ENCODE measurements around the gene UGT1A7.

UGT1A7 gene

DNA sequence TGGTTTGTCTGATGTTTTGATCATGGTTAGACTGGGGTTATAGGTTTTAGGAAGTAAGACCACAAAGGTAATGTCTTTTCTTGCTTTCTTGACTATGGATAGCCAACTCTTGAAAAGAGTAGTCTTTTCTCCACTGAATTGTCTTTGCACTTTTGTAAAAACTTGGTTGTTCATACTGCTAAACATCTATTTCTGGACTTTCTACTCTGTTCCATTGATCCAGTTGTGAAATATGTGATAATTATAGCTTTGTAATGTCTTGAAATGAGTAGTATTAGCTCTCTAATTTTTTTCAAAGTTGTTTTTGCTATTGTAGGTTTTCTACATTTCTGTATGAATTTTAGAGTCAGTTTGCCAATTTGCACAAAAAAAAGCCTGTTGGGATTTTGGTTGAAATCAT is 23.1 kb upstream of the UGT1A7 start:
- Histone ChIP-seq H3K18ac (ENCODE audit: low read length) (no peak overlapping the region), H3K27me3 (ENCODE audit: insufficient read depth, low read length, poor library complexity) (no peaks in the 10 kb centered on the region), H3K4me2 (ENCODE audit: low read length) (no peak overlapping the region), H3K36me3 (ENCODE audit: control insufficient read depth, insufficient read depth, low read length) (no peaks in the 10 kb centered on the region), H3K56ac (ENCODE audit: low read length) (no peak overlapping the region), H3K79me2 (ENCODE audit: control insufficient read depth, insufficient read depth, low read length) (no peaks in the 10 kb centered on the region), H4K5ac (ENCODE audit: low read length) (no peak overlapping the region), H3K23ac (ENCODE audit: low read length) (no peak overlapping the region), H2BK15ac (replicated peaks; ENCODE audit: low read depth) (no peak overlapping the region), H2BK5ac (ENCODE audit: low read length) (no peak overlapping the region), H4K8ac (ENCODE audit: low read depth, low read length) (no peak overlapping the region), H2BK120ac (ENCODE audit: low read depth, low read length) (no peak overlapping the region), H3K4ac (ENCODE audit: low read depth, low read length) (no peak overlapping the region), H2AK5ac (ENCODE audit: low read length) (no peak overlapping the region), H3K4me3 (ENCODE audit: low read length) (no peak overlapping the region), H3K27ac (ENCODE audit: low read depth, low read length) (no peak overlapping the region), H3K9ac (ENCODE audit: low read length) (no peak overlapping the region), H3K79me1 (ENCODE audit: low read length) (no peaks in the 10 kb centered on the region), H3K4me1 (ENCODE audit: control insufficient read depth, low read depth, low read length) (no peaks in the 10 kb centered on the region)
- no peak for DNase-seq

DNA sequence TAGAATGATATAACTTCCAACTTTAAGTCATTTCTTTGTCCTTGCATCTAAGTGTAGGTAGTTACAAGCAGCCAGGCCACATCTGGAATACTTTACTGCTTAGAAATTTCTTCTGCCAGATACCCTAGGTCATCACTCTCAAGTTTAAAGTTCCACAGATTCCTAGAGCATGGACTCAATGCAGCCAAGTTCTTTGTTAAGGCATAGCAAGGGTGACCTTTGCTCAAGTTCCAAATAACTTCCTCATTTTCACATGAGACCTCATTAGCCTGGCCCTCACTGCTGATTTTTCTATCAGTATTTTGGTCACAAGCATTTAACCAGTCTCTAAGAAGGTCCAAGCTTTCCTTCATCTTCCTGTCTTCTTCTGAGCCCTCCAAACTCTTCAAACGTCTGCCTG is 17.8 kb upstream of the UGT1A7 start:
- no peak overlapping the region for H3K4me3 ChIP-seq (ENCODE audit: low read length)
- H3K79me2 ChIP-seq (ENCODE audit: control insufficient read depth, insufficient read depth, low read length), result no peaks in the 10 kb centered on the region
- no peak for DNase-seq
- no peak overlapping the region for H3K56ac ChIP-seq (ENCODE audit: low read length)
- H3K4me1 ChIP-seq (ENCODE audit: control insufficient read depth, low read depth, low read length), result no peaks in the 10 kb centered on the region
- no peak overlapping the region for H2BK15ac ChIP-seq (replicated peaks; ENCODE audit: low read depth)
- H3K79me1 ChIP-seq (ENCODE audit: low read length), result no peaks in the 10 kb centered on the region
- no peak overlapping the region for H2AK5ac ChIP-seq (ENCODE audit: low read length)
- H3K27me3 ChIP-seq (ENCODE audit: insufficient read depth, low read length, poor library complexity), result no peaks in the 10 kb centered on the region
- H3K27ac ChIP-seq (ENCODE audit: low read depth, low read length), result no peak overlapping the region
- H3K4me2 ChIP-seq (ENCODE audit: low read length), result no peak overlapping the region
- no peak overlapping the region for H2BK120ac ChIP-seq (ENCODE audit: low read depth, low read length)
- H3K23ac ChIP-seq (ENCODE audit: low read length), result no peak overlapping the region
- no peak overlapping the region for H4K8ac ChIP-seq (ENCODE audit: low read depth, low read length)
- H3K9ac ChIP-seq (ENCODE audit: low read length), result no peak overlapping the region
- H4K5ac ChIP-seq (ENCODE audit: low read length), result no peak overlapping the region
- no CpG with 5 or more reads among the region's 1 CpG for WGBS (ENCODE audit: extremely low coverage, insufficient coverage, low lambda C conversion rate)
- no peak overlapping the region for H3K18ac ChIP-seq (ENCODE audit: low read length)
- H2BK5ac ChIP-seq (ENCODE audit: low read length), result no peak overlapping the region
- H3K4ac ChIP-seq (ENCODE audit: low read depth, low read length), result no peak overlapping the region
- no peaks in the 10 kb centered on the region for H3K36me3 ChIP-seq (ENCODE audit: control insufficient read depth, insufficient read depth, low read length)

DNA sequence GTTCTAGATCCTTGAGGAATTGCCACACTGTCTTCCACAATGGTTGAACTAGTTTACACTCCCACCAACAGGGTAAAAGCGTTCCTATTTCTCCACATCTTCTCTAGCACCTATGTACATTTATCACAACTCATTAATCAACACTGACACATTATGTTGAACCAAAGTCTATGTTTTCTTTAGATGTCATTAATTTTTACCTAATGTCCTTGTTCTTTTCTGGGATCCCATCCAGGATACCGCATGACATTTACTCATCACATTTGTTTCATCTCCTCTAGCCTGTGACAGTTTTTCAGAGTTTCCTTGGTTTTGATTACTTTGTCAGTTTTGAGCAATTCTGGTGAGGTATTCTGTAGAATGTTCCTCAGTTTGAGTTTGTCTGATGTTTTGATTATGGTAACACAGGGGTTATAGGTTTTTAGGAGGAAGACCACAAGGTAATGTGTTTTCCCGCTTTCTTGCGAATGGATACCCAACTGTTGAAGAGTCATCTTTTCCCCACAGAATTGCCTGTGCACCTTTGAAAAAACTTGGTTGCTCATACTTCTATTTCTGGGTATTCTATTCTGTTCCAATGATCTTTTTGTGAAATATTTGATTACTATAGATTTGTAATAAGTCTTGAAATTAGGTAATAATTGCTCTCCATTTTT is 13.0 kb upstream of the UGT1A7 start:
- H3K27me3 ChIP-seq (ENCODE audit: insufficient read depth, low read length, poor library complexity), result no peaks in the 10 kb centered on the region
- H2BK120ac ChIP-seq (ENCODE audit: low read depth, low read length), result no peak overlapping the region
- WGBS (ENCODE audit: extremely low coverage, insufficient coverage, low lambda C conversion rate), result no CpG with 5 or more reads among the region's 4 CpGs
- no peak overlapping the region for H3K9ac ChIP-seq (ENCODE audit: low read length)
- no peak overlapping the region for H3K56ac ChIP-seq (ENCODE audit: low read length)
- H2BK15ac ChIP-seq (replicated peaks; ENCODE audit: low read depth), result no peak overlapping the region
- H4K5ac ChIP-seq (ENCODE audit: low read length), result no peak overlapping the region
- no peaks in the 10 kb centered on the region for H3K4me1 ChIP-seq (ENCODE audit: control insufficient read depth, low read depth, low read length)
- H2BK5ac ChIP-seq (ENCODE audit: low read length), result no peak overlapping the region
- H3K79me2 ChIP-seq (ENCODE audit: control insufficient read depth, insufficient read depth, low read length), result no peaks in the 10 kb centered on the region
- no peak for DNase-seq
- no peak overlapping the region for H3K27ac ChIP-seq (ENCODE audit: low read depth, low read length)
- no peak overlapping the region for H3K18ac ChIP-seq (ENCODE audit: low read length)
- no peak overlapping the region for H3K4me2 ChIP-seq (ENCODE audit: low read length)
- no peaks in the 10 kb centered on the region for H3K36me3 ChIP-seq (ENCODE audit: control insufficient read depth, insufficient read depth, low read length)
- no peak overlapping the region for H3K4ac ChIP-seq (ENCODE audit: low read depth, low read length)
- no peak overlapping the region for H2AK5ac ChIP-seq (ENCODE audit: low read length)
- H4K8ac ChIP-seq (ENCODE audit: low read depth, low read length), result no peak overlapping the region
- H3K4me3 ChIP-seq (ENCODE audit: low read length), result no peak overlapping the region
- no peak overlapping the region for H3K23ac ChIP-seq (ENCODE audit: low read length)
- no peaks in the 10 kb centered on the region for H3K79me1 ChIP-seq (ENCODE audit: low read length)

DNA sequence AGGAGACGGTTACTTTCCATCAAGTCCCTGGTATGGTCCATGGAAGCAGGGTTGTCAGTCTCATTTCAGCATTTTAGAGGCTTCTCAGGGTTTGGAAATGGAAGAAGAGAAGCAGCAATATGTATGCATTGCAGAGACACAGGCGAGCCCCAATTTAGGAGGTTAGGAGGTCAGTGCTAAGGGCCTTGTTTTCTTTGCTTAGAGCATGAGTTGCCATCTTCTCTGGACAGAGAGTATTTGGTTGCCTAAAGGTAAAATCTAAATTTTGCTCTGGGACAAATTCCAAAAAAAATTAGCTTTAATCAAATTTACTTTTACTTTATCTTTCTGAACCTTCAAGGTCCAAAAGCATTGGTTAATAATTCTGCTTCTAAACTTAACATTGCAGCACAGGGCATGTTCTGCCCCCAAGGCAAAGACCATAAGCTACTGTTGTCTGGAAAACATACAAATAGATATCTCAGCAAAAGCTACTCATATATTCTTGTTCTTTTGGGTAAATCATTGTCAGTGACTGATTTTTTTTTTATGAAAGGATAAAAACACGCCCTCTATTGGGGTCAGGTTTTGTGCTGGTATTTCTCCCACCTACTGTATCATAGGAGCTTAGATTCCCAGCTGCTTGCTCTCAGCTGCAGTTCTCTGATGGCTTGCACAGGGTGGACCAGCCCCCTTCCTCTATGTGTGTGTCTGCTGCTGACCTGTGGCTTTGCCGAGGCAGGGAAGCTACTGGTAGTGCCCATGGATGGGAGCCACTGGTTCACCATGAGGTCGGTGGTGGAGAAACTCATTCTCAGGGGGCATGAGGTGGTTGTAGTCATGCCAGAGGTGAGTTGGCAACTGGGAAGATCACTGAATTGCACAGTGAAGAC is 10.2 kb upstream of the UGT1A7 start, which contains the start of gene UGT1A9:
UGT1A9 (plus strand) TSS at position 609 of the 872 bp plus-strand sequence; CDS start at position 646, 37 bp downstream.
- no CpG with 5 or more reads among the region's 5 CpGs for WGBS (ENCODE audit: extremely low coverage, insufficient coverage, low lambda C conversion rate)
- Histone ChIP-seq H3K56ac (ENCODE audit: low read length) (no peak within 1 kb of the TSS), H3K9ac (ENCODE audit: low read length) (no peak within 1 kb of the TSS), H3K4me1 (ENCODE audit: control insufficient read depth, low read depth, low read length) (no peaks in the 10 kb centered on the region), H2AK5ac (ENCODE audit: low read length) (no peak within 1 kb of the TSS), H3K36me3 (ENCODE audit: control insufficient read depth, insufficient read depth, low read length) (no peaks in the 10 kb centered on the region), H3K79me2 (ENCODE audit: control insufficient read depth, insufficient read depth, low read length) (no peaks in the 10 kb centered on the region), H3K79me1 (ENCODE audit: low read length) (no peaks in the 10 kb centered on the region), H4K8ac (ENCODE audit: low read depth, low read length) (no peak within 1 kb of the TSS), H3K27me3 (ENCODE audit: insufficient read depth, low read length, poor library complexity) (no peaks in the 10 kb centered on the region), H2BK120ac (ENCODE audit: low read depth, low read length) (no peak within 1 kb of the TSS), H3K18ac (ENCODE audit: low read length) (no peak within 1 kb of the TSS), H3K4me3 (ENCODE audit: low read length) (no peak within 1 kb of the TSS), H2BK15ac (replicated peaks; ENCODE audit: low read depth) (no peak within 1 kb of the TSS), H3K4ac (ENCODE audit: low read depth, low read length) (no peak within 1 kb of the TSS), H3K4me2 (ENCODE audit: low read length) (no peak within 1 kb of the TSS), H2BK5ac (ENCODE audit: low read length) (no peak within 1 kb of the TSS), H3K27ac (ENCODE audit: low read depth, low read length) (no peak within 1 kb of the TSS), H4K5ac (ENCODE audit: low read length) (no peak within 1 kb of the TSS), H3K23ac (ENCODE audit: low read length) (no peak within 1 kb of the TSS)
- DNase-seq, result no peak

DNA sequence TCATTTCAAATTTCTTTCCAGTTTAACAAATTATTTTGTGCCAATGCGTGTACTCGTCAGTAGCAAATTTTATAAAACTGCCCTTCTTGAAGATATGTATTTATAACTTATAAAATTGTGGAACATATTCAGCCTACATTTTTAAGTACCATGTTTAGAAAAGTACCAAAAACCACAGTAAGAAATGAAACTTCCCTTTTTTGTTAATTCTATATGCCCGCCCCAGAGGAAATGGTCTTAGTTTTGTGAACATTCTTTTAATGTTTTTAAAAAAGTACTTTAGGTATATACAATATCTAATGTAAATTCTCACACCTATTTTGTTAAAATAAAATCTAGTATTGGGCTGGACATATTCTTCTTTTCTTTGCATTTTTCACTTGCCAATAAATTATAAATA is 8.8 kb upstream of the UGT1A7 start:
- H3K4ac ChIP-seq (ENCODE audit: low read depth, low read length), result no peak overlapping the region
- H2BK5ac ChIP-seq (ENCODE audit: low read length), result no peak overlapping the region
- H3K18ac ChIP-seq (ENCODE audit: low read length), result no peak overlapping the region
- no peaks in the 10 kb centered on the region for H3K79me1 ChIP-seq (ENCODE audit: low read length)
- H2BK15ac ChIP-seq (replicated peaks; ENCODE audit: low read depth), result no peak overlapping the region
- no peak overlapping the region for H3K9ac ChIP-seq (ENCODE audit: low read length)
- no CpG with 5 or more reads among the region's 3 CpGs for WGBS (ENCODE audit: extremely low coverage, insufficient coverage, low lambda C conversion rate)
- no peaks in the 10 kb centered on the region for H3K27me3 ChIP-seq (ENCODE audit: insufficient read depth, low read length, poor library complexity)
- no peaks in the 10 kb centered on the region for H3K36me3 ChIP-seq (ENCODE audit: control insufficient read depth, insufficient read depth, low read length)
- H4K8ac ChIP-seq (ENCODE audit: low read depth, low read length), result no peak overlapping the region
- H3K56ac ChIP-seq (ENCODE audit: low read length), result no peak overlapping the region
- no peaks in the 10 kb centered on the region for H3K4me1 ChIP-seq (ENCODE audit: control insufficient read depth, low read depth, low read length)
- no peak overlapping the region for H2BK120ac ChIP-seq (ENCODE audit: low read depth, low read length)
- no peak for DNase-seq
- no peak overlapping the region for H3K27ac ChIP-seq (ENCODE audit: low read depth, low read length)
- H2AK5ac ChIP-seq (ENCODE audit: low read length), result no peak overlapping the region
- H3K23ac ChIP-seq (ENCODE audit: low read length), result no peak overlapping the region
- H3K4me2 ChIP-seq (ENCODE audit: low read length), result no peak overlapping the region
- no peak overlapping the region for H4K5ac ChIP-seq (ENCODE audit: low read length)
- no peaks in the 10 kb centered on the region for H3K79me2 ChIP-seq (ENCODE audit: control insufficient read depth, insufficient read depth, low read length)
- no peak overlapping the region for H3K4me3 ChIP-seq (ENCODE audit: low read length)

All from mesendoderm (in vitro differentiated cells).